Transverse colon (tissue), 4 donors: ENCODE data around the gene PNMA8C. TPM values are rescaled to one million over a fixed set of nuclear protein-coding genes. Genes with fewer than 3 reads are reported as not detected.

Experiments
- DNase-seq: peaks from one replicate; pipeline ENCODE4 v3.0.0-alpha.2; 2019
- H3K27ac ChIP-seq, 4 donors: fragments of 200-600 bp; sonication (generic); 2 replicates each; pipeline ENCODE4 v1.5.1; 2016 to 2018; ENCODE audit warnings: inconsistent platforms in 4 of 4
- H3K27me3 ChIP-seq: fragments of 200-600 bp; sonication (generic); 2 replicates; pipeline ENCODE4 v1.5.1; 2017; ENCODE audit warnings: inconsistent platforms
- H3K36me3 ChIP-seq, 4 donors: fragments of 200-600 bp; sonication (generic); 2 replicates each; pipeline ENCODE4 v1.5.1; 2017 to 2019; ENCODE audit warnings: inconsistent platforms in 4 of 4
- H3K4me1 ChIP-seq, 4 donors: fragments of 200-600 bp; sonication (generic); 2 replicates each; pipeline ENCODE4 v1.5.1; 2017 to 2020; ENCODE audit warnings: inconsistent platforms in 4 of 4
- H3K4me3 ChIP-seq, 4 donors: fragments of 200-600 bp; sonication (generic); 1 replicate in 1 of 4; 2 replicates in 3 of 4; pipeline versions ENCODE4 v1.5.1 to v1.6.1; 2017 to 2019; ENCODE audit warnings: inconsistent platforms in 4 of 4
- H3K9me3 ChIP-seq, 2 donors: fragments of 200-600 bp; sonication (generic); 2 replicates each; pipeline ENCODE4 v1.5.1; 2017 to 2019; ENCODE audit warnings: inconsistent platforms in 2 of 2
- CTCF ChIP-seq, 5 experiments: fragments of 200-600 bp in 3 of 5; fragments of 450-650 bp in 2 of 5; sonication (generic) in 3 of 5; IDR thresholded peaks; 1 replicate in 2 of 5; 2 replicates in 3 of 5; pipeline ENCODE4 v1.5.1; 2016 to 2017; ENCODE audit warnings: antibody characterized with exemption in 5 of 5, inconsistent platforms in 3 of 5, mild to moderate bottlenecking in 2 of 5, moderate library complexity in 1 of 5
- EP300 ChIP-seq: sonication (generic); formaldehyde crosslinking; IDR thresholded peaks from one replicate; pipeline ENCODE4 v1.6.1; 2017; ENCODE audit warnings: antibody characterized with exemption, low read depth
- POLR2A ChIP-seq: fragments of 450-650 bp; IDR thresholded peaks from one replicate; pipeline ENCODE4 v1.6.1; 2016; ENCODE audit warnings: antibody characterized with exemption, mild to moderate bottlenecking, moderate library complexity
- POLR2AphosphoS5 ChIP-seq, 3 donors: sonication (generic); formaldehyde crosslinking; IDR thresholded peaks; one replicate each; pipeline ENCODE4 v1.6.1; 2016; ENCODE audit warnings: antibody characterized with exemption in 3 of 3
- WGBS, 2 donors: methylation state at CpG; one replicate each; pipeline ENCODE4 v1.1.5; 2018; ENCODE audit warnings: low coverage in 1 of 2; 5-methylcytosine and 5-hydroxymethylcytosine counted together
- in situ Hi-C, 4 donors: fragments of 200-750 bp; cut with MboI; loops; one replicate each; pipeline versions ENCODE4 v1.15.0 to v1.15.1; 2017; ENCODE audit warnings: low sequenced_read_pairs in 3 of 4, low pct_ligation_motif_present in 1 of 4, low pct_unique_long_range_greater_than_20kb in 1 of 4
- intact Hi-C: fragments of 100-400 bp; cut with DNase I; formaldehyde crosslinking; loops from one replicate; pipeline ENCODE4 v1.15.1; 2023; ENCODE audit warnings: low total_unique reads
- total RNA-seq, 4 donors: library from RNA; depleted of rRNA; stranded (reverse); fragments of >200 nt; gene quantifications; one replicate each; pipeline ENCODE4 v1.1.0, GENCODE V29; 2016

PNMA8C gene
- total RNA-seq, 4 donors from 2014 or later: not detected

GRCh38 chr19:46460055-46460454, 31.3 kb upstream of the PNMA8C start:
- TF ChIP-seq POLR2A (no peak), CTCF (IDR thresholded peaks at IDR 0.05) (no peak), EP300 (no peak), POLR2AphosphoS5 (IDR thresholded peaks at IDR 0.05) (no peak)
- Histone ChIP-seq H3K4me3 (no peak overlapping the region), H3K27me3 (peaks cover 3% of the 10 kb centered on the region), H3K4me1 (peaks cover 0 to 8% (median 0%) of the 10 kb centered on the region in 4 donors), H3K27ac (no peak overlapping the region), H3K36me3 (no peaks in the 10 kb centered on the region), H3K9me3 (no peaks in the 10 kb centered on the region)
- intact Hi-C loops: no loop called here
- WGBS, 2 donors: 74 to 100% methylated on average over 1 to 2 of the region's 2 CpGs
- no peak for DNase-seq
- in situ Hi-C loops: no loop called here

DNA sequence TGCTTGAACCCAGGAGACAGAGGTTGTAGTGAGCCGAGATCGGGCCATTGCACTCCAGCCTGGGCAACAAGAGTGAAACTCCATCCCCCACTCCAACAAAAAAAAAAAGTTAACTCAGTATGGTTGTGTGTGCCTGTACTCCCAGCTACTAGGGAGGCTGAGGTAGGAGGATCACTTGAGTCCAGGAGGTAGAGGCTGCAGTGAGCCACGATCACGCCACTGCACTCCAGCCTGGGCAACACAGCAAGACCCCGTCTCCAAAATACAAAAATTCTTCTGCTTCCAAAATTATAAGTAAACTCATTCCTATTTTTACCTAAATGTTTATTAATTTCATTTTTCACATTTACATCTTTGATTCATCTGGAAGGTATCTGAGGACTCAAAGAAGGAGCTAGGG, 28.2 kb upstream of the PNMA8C start:
- in situ Hi-C loops (no loop called here), intact Hi-C loops (no loop called here)
- Histone ChIP-seq H3K4me1 (peaks cover 0 to 8% (median 0%) of the 10 kb centered on the region in 4 donors), H3K27me3 (peaks cover 7% of the 10 kb centered on the region), H3K4me3 (no peak overlapping the region), H3K27ac (no peak overlapping the region), H3K9me3 (no peaks in the 10 kb centered on the region), H3K36me3 (no peaks in the 10 kb centered on the region)
- WGBS, 2 donors: 91 to 95% methylated on average over 3 to 5 of the region's 5 CpGs
- DNase-seq: no peak
- TF ChIP-seq POLR2AphosphoS5 (IDR thresholded peaks at IDR 0.05): no peak
- TF ChIP-seq POLR2A: no peak
- TF ChIP-seq EP300: no peak
- no peak for TF ChIP-seq CTCF (IDR thresholded peaks at IDR 0.05)

DNA sequence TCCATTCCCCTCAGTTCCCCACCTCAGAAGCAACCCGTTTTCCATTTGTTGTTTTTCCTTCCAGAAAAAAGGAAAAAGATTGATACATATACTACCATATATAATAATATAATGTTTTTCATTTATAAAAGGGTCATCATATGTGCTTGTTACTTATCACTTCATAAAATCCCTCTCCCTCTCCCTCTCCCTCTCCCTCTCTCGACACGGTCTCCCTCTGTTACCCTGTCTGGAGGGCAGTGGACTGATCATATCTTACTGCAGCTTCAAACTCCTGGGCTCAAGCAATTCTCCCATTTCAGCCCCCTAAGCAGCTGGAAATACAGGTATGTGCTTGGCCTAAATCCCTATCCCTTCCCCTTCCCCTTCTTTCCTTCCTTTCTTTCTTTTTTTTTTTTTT, 25.5 kb upstream of the PNMA8C start:
- WGBS, 2 donors: 54 to 65% methylated on average over 3 of the region's 3 CpGs

GRCh38 chr19:46453661-46454060, 24.9 kb upstream of the PNMA8C start:
- no peaks in the 10 kb centered on the region for H3K9me3 ChIP-seq
- H3K27me3 ChIP-seq: peaks cover 12% of the 10 kb centered on the region
- H3K4me3 ChIP-seq: no peak overlapping the region
- H3K27ac ChIP-seq: no peak overlapping the region
- H3K4me1 ChIP-seq: peaks cover 0 to 8% (median 0%) of the 10 kb centered on the region in 4 donors
- H3K36me3 ChIP-seq: no peaks in the 10 kb centered on the region
- 64 to 70% methylated on average over 4 to 6 of the region's 6 CpGs for WGBS, 2 donors
- TF ChIP-seq POLR2AphosphoS5 (IDR thresholded peaks at IDR 0.05) (no peak), EP300 (no peak), CTCF (IDR thresholded peaks at IDR 0.05) (no peak), POLR2A (no peak)
- in situ Hi-C loops: no loop called here
- intact Hi-C loops: no loop called here
- DNase-seq: no peak

More for the DNA sequence above, 25.5 kb upstream of the PNMA8C start:
- DNase-seq: no peak
- no peaks in the 10 kb centered on the region for H3K36me3 ChIP-seq
- in situ Hi-C loops: no loop called here
- peaks cover 12% of the 10 kb centered on the region for H3K27me3 ChIP-seq
- no peak for TF ChIP-seq CTCF (IDR thresholded peaks at IDR 0.05)
- no peak for TF ChIP-seq POLR2AphosphoS5 (IDR thresholded peaks at IDR 0.05)
- TF ChIP-seq EP300: no peak
- TF ChIP-seq POLR2A: no peak
- H3K27ac ChIP-seq: no peak overlapping the region
- intact Hi-C loops: no loop called here
- peaks cover 0 to 8% (median 0%) of the 10 kb centered on the region in 4 donors for H3K4me1 ChIP-seq
- H3K9me3 ChIP-seq: no peaks in the 10 kb centered on the region
- no peak overlapping the region for H3K4me3 ChIP-seq
